ENCODE data around the gene COG6.

COG6 gene

GRCh38 chr13:39655041-39655568, 357 bp upstream of the COG6 start:
- no peak for TF ChIP-seq CTCF (conservative IDR thresholded peaks at IDR 0.05; ENCODE audit: control insufficient read depth, insufficient read depth, low read depth, low read length)
- no peak for DNase-seq (ENCODE audit: low read depth)
- peak overlapping the region; percentile 90 for H3K4me3 ChIP-seq (ENCODE audit: control insufficient read depth, low read depth, low read length)

GRCh38 chr13:39656325-39656677, 839 bp downstream of the COG6 start:
- DNase-seq (ENCODE audit: low read depth) = no peak

GRCh38 chr13:39663508-39663907, 8.0 kb downstream of the COG6 start:
- no peak overlapping the region for H3K4me3 ChIP-seq (ENCODE audit: control insufficient read depth, low read depth, low read length)
- TF ChIP-seq CTCF (conservative IDR thresholded peaks at IDR 0.05; ENCODE audit: control insufficient read depth, insufficient read depth, low read depth, low read length) = no peak
- DNase-seq (ENCODE audit: low read depth) = no peak

More at GRCh38 chr13:39656325-39656677, 839 bp downstream of the COG6 start:
- peak overlapping the region; percentile 90 for H3K4me3 ChIP-seq (ENCODE audit: control insufficient read depth, low read depth, low read length)
- TF ChIP-seq CTCF (conservative IDR thresholded peaks at IDR 0.05; ENCODE audit: control insufficient read depth, insufficient read depth, low read depth, low read length) = no peak

- TF ChIP-seq CTCF (conservative IDR thresholded peaks at IDR 0.05; ENCODE audit: control insufficient read depth, insufficient read depth, low read depth, low read length) = no peak
- DNase-seq (ENCODE audit: low read depth) = no peak
- no peak overlapping the region for H3K4me3 ChIP-seq (ENCODE audit: control insufficient read depth, low read depth, low read length)
These were observed 8.5 kb downstream of the COG6 start for GRCh38 chr13:39663958-39664357.

GRCh38 chr13:39665763-39666162, 10.3 kb downstream of the COG6 start:
- H3K4me3 ChIP-seq (ENCODE audit: control insufficient read depth, low read depth, low read length) = no peak overlapping the region
- no peak for TF ChIP-seq CTCF (conservative IDR thresholded peaks at IDR 0.05; ENCODE audit: control insufficient read depth, insufficient read depth, low read depth, low read length)
- DNase-seq (ENCODE audit: low read depth) = no peak

GRCh38 chr13:39670445-39670844, 15.0 kb downstream of the COG6 start:
- no peak for TF ChIP-seq CTCF (conservative IDR thresholded peaks at IDR 0.05; ENCODE audit: control insufficient read depth, insufficient read depth, low read depth, low read length)
- H3K4me3 ChIP-seq (ENCODE audit: control insufficient read depth, low read depth, low read length) = no peak overlapping the region
- no peak for DNase-seq (ENCODE audit: low read depth)
